Activated CD4-positive, alpha-beta T cell treated with anti-CD3 and anti-CD28 coated beads, Interleukin-2, amount 10 ng/mL, durations not matched to agents 24 days and 14 days (primary cell): ENCODE measurements around the gene PPARG. TPM values are rescaled to one million over a fixed set of nuclear protein-coding genes. Genes with fewer than 3 reads are reported as not detected.
"Not testable (repeated sequence)": the region's sequence is repeated elsewhere in the genome, so short reads cannot be mapped to it uniquely, and the experiment has no call there.

Experiments used
- DNase-seq: peaks from one replicate; pipeline ENCODE4 v3.0.0; 2022
- H3K27ac Mint-ChIP-seq: one replicate; pipeline ENCODE4 v1.8.0; 2022; ENCODE audit warnings: mild to moderate bottlenecking, mixed read lengths
- H3K27me3 Mint-ChIP-seq: one replicate; pipeline ENCODE4 v1.8.0; 2022; ENCODE audit warnings: mixed read lengths
- H3K36me3 Mint-ChIP-seq: one replicate; pipeline ENCODE4 v1.8.0; 2022; ENCODE audit warnings: low read depth, mild to moderate bottlenecking, mixed read lengths
- H3K4me1 Mint-ChIP-seq: one replicate; pipeline ENCODE4 v1.8.0; 2021; ENCODE audit warnings: mixed read lengths
- H3K4me3 Mint-ChIP-seq: one replicate; pipeline ENCODE4 v1.8.0; 2022; ENCODE audit warnings: mild to moderate bottlenecking, moderate library complexity, mixed read lengths
- H3K9me3 Mint-ChIP-seq: one replicate; pipeline ENCODE4 v1.8.0; 2021; ENCODE audit warnings: mixed read lengths
- intact Hi-C: fragments of 100-400 bp; cut with micrococcal nuclease; formaldehyde crosslinking; loops from one replicate; pipeline ENCODE4 v1.15.1; 2023
- total RNA-seq: library from RNA; stranded (reverse); gene quantifications from 2 replicates; pipeline ENCODE4 v1.2.3, GENCODE V29; 2022

Gene PPARG
- 4.6 and 5.1 TPM in 2 replicates for total RNA-seq

GRCh38 chr3:12288182-12289129 is at the start of gene PPARG:
TSS of gene PPARG (plus strand) at chr3:12289070. CDS start at chr3:12379712, 90,642 bp downstream.
- peaks cover 3% of the 10 kb centered on the region for H3K4me1 Mint-ChIP-seq
- peak within 1 kb of the TSS; percentile 72 for H3K4me3 Mint-ChIP-seq
- no peaks in the 10 kb centered on the region for H3K36me3 Mint-ChIP-seq
- peaks cover 61% of the 10 kb centered on the region for H3K27me3 Mint-ChIP-seq
- no peak within 1 kb of the TSS for H3K27ac Mint-ChIP-seq
- intact Hi-C loops: loop anchor here (5.0 kb wide), 3 partner anchors 101 to 194 kb away; partner anchors contain the start of gene TSEN2
- H3K9me3 Mint-ChIP-seq: no peaks in the 10 kb centered on the region
- DNase-seq: no peak

DNA sequence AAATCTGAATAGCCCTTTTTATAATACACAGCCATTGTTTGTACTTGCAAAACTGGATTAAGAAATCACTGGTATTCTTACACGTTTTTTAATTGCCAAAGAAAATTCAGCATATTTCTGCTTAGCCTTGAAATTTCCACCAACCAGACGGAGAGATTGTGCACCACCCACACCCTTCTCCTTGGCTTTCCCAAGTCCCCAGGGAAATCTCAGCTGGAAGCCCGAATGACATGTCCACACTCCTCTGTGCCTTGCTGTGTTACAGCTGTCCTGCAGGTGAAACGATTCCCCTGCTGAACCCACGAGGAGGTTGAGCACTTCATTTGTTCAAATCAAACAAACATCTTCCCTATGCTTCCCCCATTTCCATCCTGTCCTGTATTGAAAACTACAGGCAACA is 49.6 kb upstream of the PPARG start:
- Mint-ChIP-seq H3K4me3 (no peak overlapping the region), H3K36me3 (no peaks in the 10 kb centered on the region), H3K27me3 (peaks cover 16% of the 10 kb centered on the region), H3K27ac (no peak overlapping the region), H3K4me1 (no peaks in the 10 kb centered on the region), H3K9me3 (no peaks in the 10 kb centered on the region)
- intact Hi-C loops: no loop called here
- DNase-seq: no peak

- peaks cover 9% of the 10 kb centered on the region for H3K27me3 Mint-ChIP-seq
- H3K27ac Mint-ChIP-seq: no peak overlapping the region
- intact Hi-C loops: no loop called here
- no peaks in the 10 kb centered on the region for H3K36me3 Mint-ChIP-seq
- peaks cover 8% of the 10 kb centered on the region for H3K4me1 Mint-ChIP-seq
- no peak overlapping the region for H3K4me3 Mint-ChIP-seq
- no peak for DNase-seq
- no peaks in the 10 kb centered on the region for H3K9me3 Mint-ChIP-seq
Measured at GRCh38 chr3:12242772-12243171, 46.1 kb upstream of the PPARG start.

- Mint-ChIP-seq H3K4me3 (peak overlapping the region; percentile 2), H3K9me3 (peaks cover 17% of the 10 kb centered on the region), H3K36me3 (no peaks in the 10 kb centered on the region), H3K27ac (peak overlapping the region; percentile 30), H3K4me1 (peaks cover 8% of the 10 kb centered on the region), H3K27me3 (peaks cover 9% of the 10 kb centered on the region)
- peak; percentile 62 for DNase-seq
- intact Hi-C loops: no loop called here
Measured at GRCh38 chr3:12246497-12247163, 42.2 kb upstream of the PPARG start.

- Mint-ChIP-seq H3K36me3 (no peaks in the 10 kb centered on the region), H3K4me3 (no peak overlapping the region), H3K27ac (no peak overlapping the region), H3K9me3 (peaks cover 17% of the 10 kb centered on the region), H3K4me1 (peaks cover 8% of the 10 kb centered on the region), H3K27me3 (peaks cover 9% of the 10 kb centered on the region)
- intact Hi-C loops: no loop called here
- no peak for DNase-seq
Measured at GRCh38 chr3:12247411-12247810, 41.5 kb upstream of the PPARG start.

GRCh38 chr3:12249519-12249918 is 39.4 kb upstream of the PPARG start:
- no peak overlapping the region for H3K27ac Mint-ChIP-seq
- no peaks in the 10 kb centered on the region for H3K36me3 Mint-ChIP-seq
- no peak for DNase-seq
- peaks cover 15% of the 10 kb centered on the region for H3K27me3 Mint-ChIP-seq
- intact Hi-C loops: no loop called here
- H3K9me3 Mint-ChIP-seq: peaks cover 17% of the 10 kb centered on the region
- no peak overlapping the region for H3K4me3 Mint-ChIP-seq
- H3K4me1 Mint-ChIP-seq: peaks cover 8% of the 10 kb centered on the region

DNA sequence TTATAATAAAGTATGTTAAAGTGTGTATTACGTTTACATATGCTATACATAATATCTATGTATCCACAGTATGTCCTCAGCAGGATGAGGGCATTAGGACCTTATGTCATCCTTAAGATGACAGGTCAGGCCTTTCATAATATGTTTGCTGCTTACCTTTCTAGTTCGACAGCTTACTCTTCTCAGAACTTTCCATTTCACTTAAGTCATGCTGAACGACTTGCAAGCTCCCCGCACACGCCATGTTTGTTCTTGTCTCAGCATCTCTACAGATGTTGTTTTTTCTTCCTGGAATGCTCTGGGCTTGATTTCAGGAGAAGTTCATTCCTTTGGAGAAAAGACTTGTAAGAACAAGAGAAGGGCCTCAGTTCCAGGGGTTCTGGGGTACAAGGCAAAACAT is 36.0 kb upstream of the PPARG start:
- Mint-ChIP-seq H3K27ac (no peak overlapping the region), H3K4me1 (no peaks in the 10 kb centered on the region), H3K27me3 (peaks cover 19% of the 10 kb centered on the region), H3K4me3 (no peak overlapping the region), H3K9me3 (peaks cover 24% of the 10 kb centered on the region), H3K36me3 (no peaks in the 10 kb centered on the region)
- intact Hi-C loops: no loop called here
- no peak for DNase-seq

GRCh38 chr3:12253516-12254343 is 35.1 kb upstream of the PPARG start:
- intact Hi-C loops: no loop called here
- H3K9me3 Mint-ChIP-seq: peaks cover 23% of the 10 kb centered on the region
- no peak overlapping the region for H3K4me3 Mint-ChIP-seq
- peaks cover 19% of the 10 kb centered on the region for H3K27me3 Mint-ChIP-seq
- no peak for DNase-seq
- no peaks in the 10 kb centered on the region for H3K36me3 Mint-ChIP-seq
- H3K27ac Mint-ChIP-seq: no peak overlapping the region
- H3K4me1 Mint-ChIP-seq: no peaks in the 10 kb centered on the region

DNA sequence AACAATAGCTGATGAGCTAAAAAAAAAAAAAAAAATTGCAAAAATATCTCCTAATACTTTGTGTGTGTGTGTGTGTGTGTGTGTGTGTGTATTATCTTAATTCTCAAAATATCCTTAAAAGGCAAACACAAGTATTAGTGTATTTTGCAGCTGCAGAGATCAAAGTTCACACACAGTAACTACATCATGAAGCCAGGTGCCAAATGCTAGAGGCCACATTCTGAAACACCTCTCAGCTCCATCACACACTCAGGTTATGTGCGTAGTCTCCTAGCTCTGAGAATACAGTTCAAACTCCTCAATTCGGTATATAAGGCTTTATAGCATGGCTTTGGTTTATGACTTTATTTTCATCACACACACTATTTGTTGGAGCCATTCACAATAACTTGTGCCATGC is 33.5 kb upstream of the PPARG start:
- no peaks in the 10 kb centered on the region for H3K4me1 Mint-ChIP-seq
- H3K4me3 Mint-ChIP-seq: no peak overlapping the region
- H3K9me3 Mint-ChIP-seq: peaks cover 10% of the 10 kb centered on the region
- intact Hi-C loops: no loop called here
- no peak for DNase-seq
- H3K36me3 Mint-ChIP-seq: no peaks in the 10 kb centered on the region
- H3K27me3 Mint-ChIP-seq: peaks cover 15% of the 10 kb centered on the region
- H3K27ac Mint-ChIP-seq: no peak overlapping the region

DNA sequence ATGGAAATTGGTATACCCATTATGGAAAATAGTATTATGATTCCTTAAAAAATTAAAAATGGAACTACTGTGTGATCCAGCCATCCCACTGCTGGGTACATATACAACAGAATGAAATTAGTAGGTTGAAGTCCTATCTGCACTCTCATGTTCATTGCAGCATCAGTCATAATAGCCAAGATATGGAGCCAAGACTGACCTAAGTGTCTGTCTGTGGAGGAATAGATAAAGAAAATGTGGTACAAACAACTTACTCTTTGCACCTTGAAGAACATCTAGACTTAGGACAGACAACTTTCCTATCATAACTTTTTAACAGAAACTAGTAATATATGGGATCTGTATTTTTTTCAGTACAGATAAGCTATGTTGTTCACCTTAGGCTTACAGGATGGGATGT is 30.0 kb upstream of the PPARG start:
- no peak overlapping the region for H3K4me3 Mint-ChIP-seq

GRCh38 chr3:12262173-12262572 is 26.7 kb upstream of the PPARG start:
- H3K4me1 Mint-ChIP-seq, intact Hi-C loops, H3K9me3 Mint-ChIP-seq, H3K27ac Mint-ChIP-seq, DNase-seq, H3K4me3 Mint-ChIP-seq, H3K36me3 Mint-ChIP-seq: not testable (repeated sequence)
- peaks cover 21% of the 10 kb centered on the region for H3K27me3 Mint-ChIP-seq

More for the DNA sequence above, 30.0 kb upstream of the PPARG start:
- intact Hi-C loops: no loop called here
- Mint-ChIP-seq H3K36me3 (no peaks in the 10 kb centered on the region), H3K27me3 (peaks cover 14% of the 10 kb centered on the region), H3K9me3 (peaks cover 7% of the 10 kb centered on the region), H3K4me1 (no peaks in the 10 kb centered on the region), H3K27ac (no peak overlapping the region)
- no peak for DNase-seq

DNA sequence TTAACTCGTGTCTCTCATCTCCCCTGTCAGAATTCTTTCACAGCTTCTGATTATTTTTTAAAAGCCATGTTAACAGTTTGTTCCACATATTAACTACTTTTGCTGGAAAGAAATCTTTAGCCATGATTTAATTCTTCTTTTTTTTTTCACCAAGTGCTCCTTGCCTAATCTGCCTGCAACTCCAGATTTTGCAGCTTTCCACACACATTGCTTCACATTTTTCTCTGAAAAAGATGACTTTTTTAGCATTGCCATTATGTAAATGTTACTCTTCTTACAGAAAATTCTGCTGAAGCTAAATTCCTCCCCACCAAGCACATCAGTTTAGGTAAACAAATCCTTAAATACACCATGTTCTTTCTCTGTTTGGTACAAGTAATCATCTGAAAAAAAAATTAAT is 23.4 kb upstream of the PPARG start:
- Mint-ChIP-seq H3K4me1 (no peaks in the 10 kb centered on the region), H3K27ac (no peak overlapping the region), H3K36me3 (no peaks in the 10 kb centered on the region), H3K4me3 (no peak overlapping the region), H3K9me3 (no peaks in the 10 kb centered on the region), H3K27me3 (peaks cover 25% of the 10 kb centered on the region)
- intact Hi-C loops: no loop called here
- DNase-seq: no peak

DNA sequence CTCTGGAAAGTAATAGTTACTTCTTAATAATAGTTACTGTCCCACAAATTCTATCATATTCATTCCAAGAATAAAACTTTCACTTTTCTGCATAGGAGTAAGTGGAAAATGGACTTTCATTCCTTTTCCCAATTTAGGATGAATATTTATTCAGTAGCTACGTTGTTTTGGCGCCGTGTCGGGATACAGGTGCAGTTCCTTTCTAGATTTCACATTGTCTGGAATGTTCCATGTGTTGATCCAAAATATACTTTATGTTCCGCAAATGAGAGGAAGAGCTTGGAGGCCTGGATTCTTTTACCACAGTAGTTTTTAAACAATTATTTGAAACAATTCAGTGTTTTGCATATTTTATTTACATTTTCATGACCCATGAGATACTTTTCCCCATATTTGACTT is 22.8 kb upstream of the PPARG start:
- H3K27me3 Mint-ChIP-seq: peaks cover 26% of the 10 kb centered on the region
- no peaks in the 10 kb centered on the region for H3K9me3 Mint-ChIP-seq
- no peak for DNase-seq
- H3K27ac Mint-ChIP-seq: no peak overlapping the region
- no peak overlapping the region for H3K4me3 Mint-ChIP-seq
- intact Hi-C loops: no loop called here
- H3K4me1 Mint-ChIP-seq: no peaks in the 10 kb centered on the region
- H3K36me3 Mint-ChIP-seq: no peaks in the 10 kb centered on the region
